HG03439 (cell line): ENCODE measurements around the gene TELO2.

Experiments used
- ATAC-seq: cut with Tn5 transposase; IDR thresholded peaks from one replicate; pipeline ENCODE4 v1.9.1; 2021; ENCODE audit warnings: mild to moderate bottlenecking, moderate library complexity; ENCODE audit not compliant: unreplicated experiment

The TELO2 gene

DNA sequence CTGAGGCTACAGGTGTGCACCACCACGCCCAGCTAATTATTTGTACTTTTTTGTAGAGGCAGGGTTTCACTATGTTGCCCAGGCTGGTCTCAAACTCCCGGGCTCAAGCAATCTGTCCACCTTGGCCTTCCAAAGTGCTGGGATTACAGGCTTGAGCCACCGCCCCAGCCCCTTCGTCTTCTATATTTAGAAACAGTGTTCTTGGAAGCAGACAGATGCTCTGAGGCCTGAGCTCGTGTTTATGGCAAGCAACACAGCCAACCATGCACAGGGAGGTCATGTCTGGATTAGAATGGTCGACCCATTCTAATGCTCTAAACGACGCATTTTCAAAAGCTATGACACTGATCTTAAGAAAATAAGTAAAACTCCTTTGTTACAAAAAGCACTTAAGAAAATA is 56.9 kb downstream of the TELO2 start:
- no peak for ATAC-seq

DNA sequence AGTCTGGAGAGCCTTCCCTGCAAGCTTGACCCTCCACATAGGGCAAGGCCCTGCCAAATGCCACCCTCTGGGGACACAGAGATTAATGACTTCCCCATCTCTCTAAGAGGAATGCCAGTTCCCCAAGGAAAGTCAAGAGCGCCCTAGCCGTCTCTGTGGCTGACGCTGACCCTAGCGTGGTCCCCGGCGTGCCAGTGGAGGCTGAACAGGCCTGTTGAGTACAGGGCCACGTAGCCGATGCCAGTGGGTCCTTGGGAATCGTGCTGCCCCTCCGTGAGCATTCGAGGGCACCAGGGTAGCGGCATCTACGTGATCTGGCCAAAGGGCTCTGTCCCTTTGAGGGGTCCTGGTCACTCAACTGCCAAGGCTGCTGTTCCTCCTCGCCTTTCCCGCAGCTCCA is 57.5 kb downstream of the TELO2 start:
- no peak for ATAC-seq

DNA sequence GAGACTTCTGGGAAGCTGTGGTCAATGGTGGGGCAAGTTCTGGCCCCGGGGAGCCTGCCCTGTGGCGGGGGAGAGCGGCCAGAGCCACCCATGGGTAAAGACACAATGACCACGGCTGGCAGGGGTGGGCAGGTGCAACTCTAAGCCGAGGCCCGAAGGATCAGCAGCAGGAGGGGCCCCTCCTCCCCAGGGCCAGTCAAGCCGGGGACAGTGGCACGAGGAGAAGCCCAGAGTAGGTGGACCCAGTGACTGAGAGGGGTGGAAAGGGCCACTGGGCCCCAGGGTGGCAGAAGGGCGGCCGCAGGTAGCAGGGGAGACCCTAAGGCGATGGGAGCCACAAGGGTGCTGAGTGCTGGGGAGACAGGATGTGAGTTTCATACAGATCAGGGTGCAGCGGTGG is 58.0 kb downstream of the TELO2 start:
- ATAC-seq: no peak

DNA sequence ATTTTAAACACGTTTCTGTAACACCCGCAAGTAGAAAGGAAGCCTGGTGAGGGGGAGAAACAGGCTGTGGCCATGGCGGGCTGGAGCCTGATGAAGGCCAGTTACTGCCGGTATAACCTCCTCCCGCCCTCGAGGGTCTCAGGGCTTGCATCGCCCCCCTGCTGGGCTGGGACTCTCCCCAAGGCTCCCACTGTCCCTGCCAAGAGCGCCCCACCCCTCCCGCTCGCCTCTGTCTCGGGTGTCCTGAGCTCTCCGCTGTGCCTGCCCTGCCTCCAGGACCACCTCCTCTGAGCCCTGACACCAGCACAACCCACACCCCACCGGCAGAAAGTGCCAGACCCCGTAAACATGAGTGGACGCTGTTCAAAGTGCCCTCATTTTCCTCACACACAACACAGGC is 59.0 kb downstream of the TELO2 start:
- ATAC-seq: no peak

DNA sequence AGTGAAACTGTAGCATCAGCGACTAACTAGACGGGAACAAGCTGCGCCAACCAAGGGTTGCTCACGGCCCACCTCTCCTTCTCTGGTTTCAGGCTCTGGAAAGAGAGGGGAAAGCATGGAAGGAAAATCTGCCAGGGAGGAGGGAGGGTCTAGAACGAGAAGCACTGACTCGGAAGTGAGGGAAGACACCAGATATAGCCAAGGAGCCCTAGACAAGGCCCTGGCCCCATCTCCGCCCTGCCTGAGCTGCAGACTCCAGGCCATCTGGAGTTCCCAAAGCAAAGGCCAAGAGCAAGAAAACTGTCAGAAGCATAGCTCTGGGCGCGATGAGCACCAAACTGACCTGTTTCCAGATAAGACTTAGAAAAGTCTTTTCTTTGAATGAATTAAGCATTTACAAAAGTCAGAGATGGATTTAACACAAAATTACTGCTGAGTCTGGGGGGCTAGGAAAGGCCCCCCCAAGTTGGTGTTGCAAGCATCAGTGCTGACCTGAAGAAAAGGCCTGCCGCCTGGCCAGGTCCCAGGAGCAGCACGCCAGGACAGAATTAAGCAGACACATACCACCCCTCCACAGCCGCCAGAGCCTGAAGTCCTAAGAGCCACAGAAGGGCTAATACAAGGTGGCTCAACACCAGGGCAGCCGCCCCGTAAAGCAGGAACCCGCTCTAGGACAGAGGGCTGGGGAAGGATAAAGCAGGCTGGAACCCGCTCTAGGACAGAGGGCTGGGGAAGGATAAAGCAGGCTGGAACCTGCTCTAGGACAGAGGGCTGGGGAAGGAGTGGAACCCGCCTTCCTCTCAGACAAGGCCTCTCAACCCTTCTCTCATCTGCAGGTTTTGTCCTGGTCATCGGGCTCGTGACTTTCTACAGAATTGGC is 61.0 kb downstream of the TELO2 start:
- ATAC-seq: no peak

DNA sequence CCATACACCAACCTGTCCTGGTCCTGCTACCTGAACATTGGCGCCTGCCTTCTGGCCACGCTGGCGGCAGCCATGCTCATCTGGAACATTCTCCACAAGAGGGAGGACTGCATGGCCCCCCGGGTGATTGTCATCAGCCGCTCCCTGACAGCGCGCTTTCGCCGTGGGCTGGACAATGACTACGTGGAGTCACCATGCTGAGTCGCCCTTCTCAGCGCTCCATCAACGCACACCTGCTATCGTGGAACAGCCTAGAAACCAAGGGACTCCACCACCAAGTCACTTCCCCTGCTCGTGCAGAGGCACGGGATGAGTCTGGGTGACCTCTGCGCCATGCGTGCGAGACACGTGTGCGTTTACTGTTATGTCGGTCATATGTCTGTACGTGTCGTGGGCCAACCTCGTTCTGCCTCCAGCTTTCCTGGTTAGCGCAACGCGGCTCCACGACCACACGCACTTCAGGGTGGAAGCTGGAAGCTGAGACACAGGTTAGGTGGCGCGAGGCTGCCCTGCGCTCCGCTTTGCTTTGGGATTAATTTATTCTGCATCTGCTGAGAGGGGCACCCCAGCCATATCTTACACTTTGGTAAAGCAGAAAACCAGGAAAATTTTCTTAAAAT is 61.8 kb downstream of the TELO2 start:
- no peak for ATAC-seq

DNA sequence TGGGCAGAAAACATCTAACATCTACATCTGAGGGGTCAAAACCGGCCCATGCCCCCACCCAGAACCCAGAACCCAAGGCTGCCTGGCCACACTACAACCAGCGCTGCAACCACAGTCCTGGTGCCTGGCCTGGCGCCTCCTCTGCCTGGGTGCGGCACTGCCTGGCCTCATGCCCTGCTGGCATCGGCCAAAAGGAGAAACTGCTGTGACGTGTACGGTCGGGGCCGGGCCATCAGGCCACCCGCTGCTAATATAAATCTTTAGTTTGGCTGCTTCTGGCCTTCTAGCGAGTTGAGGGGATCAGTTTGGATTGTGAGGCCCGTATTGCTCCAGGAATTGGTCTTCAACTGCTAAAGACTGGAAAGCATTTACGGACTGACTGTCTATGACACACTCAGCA is 63.1 kb downstream of the TELO2 start:
- ATAC-seq: no peak

DNA sequence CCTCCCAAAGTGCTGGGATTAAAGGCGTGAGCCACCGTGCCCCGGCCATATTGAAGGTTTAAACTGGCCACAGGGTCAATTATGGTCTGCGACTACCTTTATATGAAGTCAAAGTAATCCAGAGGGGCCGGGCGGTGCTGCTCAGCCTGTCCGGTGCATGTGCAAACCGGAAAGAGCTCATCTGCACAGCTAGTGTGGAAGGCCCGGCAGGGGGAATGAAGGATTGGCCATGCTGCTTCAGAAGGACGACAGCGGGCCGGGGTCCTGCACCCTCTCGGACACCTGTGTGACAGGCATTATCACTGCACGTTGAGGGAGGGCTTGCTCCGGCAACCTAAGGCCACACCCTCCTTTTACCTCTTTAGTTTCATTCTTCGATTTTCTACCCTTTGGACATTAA is 63.9 kb downstream of the TELO2 start:
- ATAC-seq: no peak

DNA sequence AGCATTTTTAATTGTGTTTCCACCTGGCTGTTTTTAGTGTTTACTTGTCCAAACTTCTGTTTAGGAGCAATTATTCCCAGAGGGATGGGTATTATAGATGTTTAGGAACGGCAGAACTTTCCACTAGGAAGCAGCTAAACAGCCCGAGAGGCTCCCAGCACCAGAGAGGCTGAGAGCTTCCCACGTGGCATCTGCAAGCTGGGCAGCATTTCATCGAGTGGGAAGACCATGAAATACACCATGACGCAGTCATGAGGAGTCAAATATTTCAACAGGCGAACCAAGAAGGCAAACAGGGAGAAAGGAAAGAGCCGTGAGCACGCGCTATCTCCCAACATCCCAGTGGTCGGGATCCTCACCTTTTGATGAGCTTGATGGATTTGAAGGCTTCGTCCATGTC is 64.4 kb downstream of the TELO2 start:
- ATAC-seq: no peak

DNA sequence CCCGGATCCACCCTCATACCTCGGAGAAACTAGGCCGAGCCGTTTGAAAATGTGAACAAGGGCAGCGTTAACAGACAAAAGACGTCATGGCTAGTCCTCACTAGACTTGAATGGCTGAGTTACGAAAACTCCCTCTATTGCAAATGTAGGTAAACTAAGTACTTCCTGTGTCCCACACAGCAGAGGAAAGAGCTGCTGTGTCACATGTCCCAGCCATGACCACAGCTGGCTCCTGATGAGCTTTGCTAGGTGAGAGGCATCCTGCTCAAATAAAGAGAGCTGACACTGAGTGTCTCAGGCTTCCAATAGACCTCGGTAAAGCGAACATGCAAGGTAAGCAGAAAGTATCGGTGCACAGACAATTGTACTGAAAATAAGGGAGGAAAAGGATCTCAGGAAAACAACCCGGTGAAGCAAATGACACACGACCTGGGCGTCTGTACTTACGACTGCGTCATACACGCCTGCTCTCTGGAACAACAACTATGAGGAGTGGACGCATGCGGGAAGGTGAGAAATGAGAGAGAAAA is 66.4 kb downstream of the TELO2 start:
- ATAC-seq: no peak
